ENCODE data around the gene DNM1L. TPM values are rescaled to one million over a fixed set of nuclear protein-coding genes. Genes with fewer than 3 reads are reported as not detected.

The DNM1L gene
- total and polyA plus RNA-seq, 2 donors (not counting 3 experiments of a cell fraction or from before 2014, with no cell fraction given) = 24.6 to 103 TPM

DNA sequence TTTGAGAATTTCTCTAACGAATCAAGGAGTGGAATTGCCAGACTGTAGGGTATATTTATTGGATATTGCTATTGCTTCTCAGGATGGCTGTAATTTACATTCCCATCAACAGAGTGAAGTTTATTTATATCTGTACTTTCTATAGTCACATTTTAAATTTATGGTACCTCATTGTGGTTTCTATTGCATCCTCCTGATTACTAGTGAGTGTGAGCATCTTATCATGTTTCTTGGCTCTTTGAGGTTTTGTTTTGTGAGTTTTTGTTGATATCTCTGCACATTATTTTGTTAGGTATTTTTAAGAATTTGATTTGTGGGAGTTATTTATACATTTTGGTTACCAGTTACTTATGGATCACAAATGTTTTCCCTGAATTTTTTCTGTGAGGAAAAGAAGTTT, 13.9 kb downstream of the DNM1L start:
- FAIRE-seq = no peak
- no peak for DNase-seq (ENCODE audit: low read depth, low spot score)
- CTCF ChIA-PET = no interaction called here
- Histone ChIP-seq H3K9me1 (replicated peaks; ENCODE audit: control insufficient read depth, extremely low read depth, insufficient read depth, low read length) (no peaks in the 10 kb centered on the region), H4K20me1 (replicated peaks; ENCODE audit: control insufficient read depth, extremely low read depth, insufficient read depth, low read length) (peaks cover 6% of the 10 kb centered on the region), H3K4me3 (replicated peaks in 1 of 3; ENCODE audit: insufficient read depth in 1 of 3, low read depth in 1 of 3, low read length in 3 of 3) (no peak overlapping the region), H3K27ac (ENCODE audit: insufficient read depth, low read depth, low read length) (no peak overlapping the region), H3K9me3 (replicated peaks; ENCODE audit: control insufficient read depth, insufficient read depth, low read length) (no peaks in the 10 kb centered on the region), H3K27me3 (ENCODE audit: control insufficient read depth in 2 of 2, insufficient read depth in 2 of 2, low read length in 2 of 2) (no peaks in the 10 kb centered on the region), H3K9ac (replicated peaks; ENCODE audit: extremely low read depth, insufficient read depth, low read length) (no peak overlapping the region), H3K79me2 (ENCODE audit: control insufficient read depth, insufficient read depth, low read length) (peaks cover 93% of the 10 kb centered on the region), H3K4me1 (ENCODE audit: control insufficient read depth, extremely low read depth, insufficient read depth, low read length) (no peaks in the 10 kb centered on the region), H3K4me2 (ENCODE audit: insufficient read depth, low read length) (no peak overlapping the region), H3K36me3 (ENCODE audit: control insufficient read depth in 2 of 2, extremely low read depth in 1 of 2, insufficient read depth in 2 of 2, low read length in 2 of 2) (peaks cover 0 to 2% of the 10 kb centered on the region in 2 experiments), H2AFZ (ENCODE audit: low read depth, low read length) (no peak overlapping the region)
- POLR2A ChIA-PET = interaction anchor here (0.6 kb wide), 1 partner anchor 262 kb away, joined by 3 read pairs; no protein-coding TSS in a partner anchor
- intact Hi-C loops (cut with micrococcal nuclease) = no loop called here
- TF ChIP-seq FOS (IDR thresholded peaks at IDR 0.05; ENCODE audit: borderline replicate concordance, insufficient read depth, low read length) = no peak
- no peak for TF ChIP-seq GATA2 (IDR thresholded peaks at IDR 0.05; ENCODE audit: insufficient read depth, insufficient read length, low read depth, low read length)
- TF ChIP-seq POLR2A (IDR thresholded peaks at IDR 0.05; ENCODE audit: low read depth, low read length) = no peak
- no peak for TF ChIP-seq POLR2AphosphoS5 (IDR thresholded peaks at IDR 0.05; ENCODE audit: insufficient read depth, low read depth, low read length)
- TF ChIP-seq, protein P1, sequence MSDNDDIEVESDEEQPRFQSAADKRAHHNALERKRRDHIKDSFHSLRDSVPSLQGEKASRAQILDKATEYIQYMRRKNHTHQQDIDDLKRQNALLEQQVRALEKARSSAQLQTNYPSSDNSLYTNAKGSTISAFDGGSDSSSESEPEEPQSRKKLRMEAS (IDR thresholded peaks at IDR 0.05; ENCODE audit: insufficient read depth, insufficient read length) = no peak
- TF ChIP-seq, protein P2, sequence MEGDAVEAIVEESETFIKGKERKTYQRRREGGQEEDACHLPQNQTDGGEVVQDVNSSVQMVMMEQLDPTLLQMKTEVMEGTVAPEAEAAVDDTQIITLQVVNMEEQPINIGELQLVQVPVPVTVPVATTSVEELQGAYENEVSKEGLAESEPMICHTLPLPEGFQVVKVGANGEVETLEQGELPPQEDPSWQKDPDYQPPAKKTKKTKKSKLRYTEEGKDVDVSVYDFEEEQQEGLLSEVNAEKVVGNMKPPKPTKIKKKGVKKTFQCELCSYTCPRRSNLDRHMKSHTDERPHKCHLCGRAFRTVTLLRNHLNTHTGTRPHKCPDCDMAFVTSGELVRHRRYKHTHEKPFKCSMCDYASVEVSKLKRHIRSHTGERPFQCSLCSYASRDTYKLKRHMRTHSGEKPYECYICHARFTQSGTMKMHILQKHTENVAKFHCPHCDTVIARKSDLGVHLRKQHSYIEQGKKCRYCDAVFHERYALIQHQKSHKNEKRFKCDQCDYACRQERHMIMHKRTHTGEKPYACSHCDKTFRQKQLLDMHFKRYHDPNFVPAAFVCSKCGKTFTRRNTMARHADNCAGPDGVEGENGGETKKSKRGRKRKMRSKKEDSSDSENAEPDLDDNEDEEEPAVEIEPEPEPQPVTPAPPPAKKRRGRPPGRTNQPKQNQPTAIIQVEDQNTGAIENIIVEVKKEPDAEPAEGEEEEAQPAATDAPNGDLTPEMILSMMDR (IDR thresholded peaks at IDR 0.05; ENCODE audit: extremely low read depth in 1 of 2, insufficient read depth in 1 of 2, low read depth in 1 of 2, low read length in 2 of 2) = no peak
- no peak for TF ChIP-seq MYC (IDR thresholded peaks at IDR 0.05; ENCODE audit: low read depth, low read length)
- TF ChIP-seq JUN (IDR thresholded peaks at IDR 0.05; ENCODE audit: borderline replicate concordance, insufficient read depth, insufficient read length, low read depth) = no peak
- no peak for TF ChIP-seq EZH2 (IDR thresholded peaks at IDR 0.05; ENCODE audit: borderline replicate concordance, low read depth, low read length, severe bottlenecking)
- dilution Hi-C loops (cut with MboI; ENCODE audit: extremely low pct_ligation_motif_present, low sequenced_read_pairs) = no loop called here
- no TSS peak for BruUV-seq (replicated peaks)

Measured in endothelial cell of umbilical vein (primary cell).